ENCODE measurements around the gene GHRHR.

Gene GHRHR

DNA sequence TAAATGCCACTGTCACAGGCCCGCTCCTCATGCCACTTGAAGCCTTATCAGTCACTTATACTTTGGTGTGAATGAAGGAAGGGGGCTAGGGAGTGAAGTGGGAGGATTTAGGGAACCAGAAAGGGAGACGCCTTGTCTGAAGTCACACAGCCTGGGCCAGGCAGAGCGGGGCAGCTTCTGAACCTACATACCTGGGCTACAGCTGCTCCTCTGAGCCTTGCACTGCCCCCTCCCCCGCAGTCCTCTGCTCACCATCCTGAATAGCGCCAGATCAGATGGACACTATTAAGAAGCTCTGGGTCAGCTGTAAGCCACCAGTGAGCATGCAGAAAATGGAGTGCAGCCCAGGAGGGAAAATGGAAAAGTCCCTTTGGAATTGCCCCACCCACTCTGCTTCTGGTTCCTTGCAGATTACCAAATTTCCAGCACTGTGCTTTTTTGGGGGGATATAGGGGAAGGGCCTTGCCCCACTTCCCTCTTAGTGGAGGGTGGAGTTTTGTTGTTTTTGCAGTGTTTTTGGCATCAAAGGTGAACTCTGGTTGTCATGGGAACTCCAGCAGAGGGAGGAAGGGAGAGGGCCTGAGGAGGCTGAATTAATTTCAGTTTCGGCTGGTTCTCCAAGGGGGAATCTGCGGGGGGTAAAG lies 53.4 kb downstream of the GHRHR start:
- DNase-seq: no peak

DNA sequence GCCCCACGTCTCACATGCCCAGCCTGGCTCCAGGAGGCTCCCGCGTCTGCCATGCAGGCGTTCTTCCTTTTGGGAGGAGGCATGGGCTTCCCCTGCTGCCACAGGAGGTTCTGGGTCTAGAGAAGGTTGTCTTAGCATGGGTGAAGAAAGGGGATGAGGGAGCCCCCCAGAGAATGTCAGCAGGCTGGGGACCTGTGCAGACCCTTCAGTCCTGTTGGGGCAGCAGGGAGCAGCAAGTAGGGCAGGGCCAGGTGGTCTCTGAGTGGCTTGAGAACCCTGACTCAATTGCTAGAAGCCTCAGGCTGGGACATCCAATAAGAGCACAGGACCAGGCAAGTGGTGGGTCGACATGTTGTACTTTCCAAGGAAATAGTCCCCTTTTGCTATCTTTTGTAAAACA lies 54.0 kb downstream of the GHRHR start:
- DNase-seq: no peak

DNA sequence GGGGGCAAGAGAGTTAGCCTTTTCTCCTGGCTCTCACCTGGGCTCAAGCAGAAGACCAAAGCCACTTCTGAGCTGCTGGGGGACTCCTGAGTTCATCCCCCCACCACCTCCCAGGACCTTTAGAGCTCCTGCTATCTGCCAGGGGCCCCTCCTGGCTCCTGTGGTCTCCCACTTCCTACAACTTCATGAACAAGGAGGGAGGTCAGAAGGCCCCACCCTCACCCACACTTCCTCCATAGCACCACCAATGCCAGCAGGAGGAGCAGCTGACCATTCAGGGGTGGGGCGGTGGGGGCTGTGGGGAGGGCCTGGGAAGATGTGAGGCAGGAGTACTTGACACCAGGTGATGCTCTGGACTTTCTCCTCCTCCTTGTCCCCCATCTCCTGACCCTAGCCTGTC lies 55.8 kb downstream of the GHRHR start:
- DNase-seq: no peak

DNA sequence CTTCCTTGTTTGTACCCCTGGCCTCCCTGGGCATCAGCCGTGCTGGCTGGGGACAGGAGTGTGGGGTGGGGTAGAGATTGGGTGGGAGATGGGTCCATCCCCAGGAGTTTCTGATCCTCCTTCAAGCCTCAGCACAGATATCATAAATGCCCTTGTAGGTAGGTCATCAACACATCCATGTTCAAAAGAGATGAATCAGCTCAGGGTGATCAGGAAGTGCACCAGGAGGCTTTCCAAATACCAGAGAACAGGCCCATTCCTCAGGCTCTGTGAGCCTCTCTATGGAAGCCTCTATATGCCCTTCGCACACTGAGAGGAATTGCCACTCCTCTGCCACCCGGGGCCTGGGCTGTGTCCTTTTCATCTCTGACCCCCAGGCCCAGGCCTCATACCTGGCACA lies 56.4 kb downstream of the GHRHR start:
- DNase-seq: no peak

DNA sequence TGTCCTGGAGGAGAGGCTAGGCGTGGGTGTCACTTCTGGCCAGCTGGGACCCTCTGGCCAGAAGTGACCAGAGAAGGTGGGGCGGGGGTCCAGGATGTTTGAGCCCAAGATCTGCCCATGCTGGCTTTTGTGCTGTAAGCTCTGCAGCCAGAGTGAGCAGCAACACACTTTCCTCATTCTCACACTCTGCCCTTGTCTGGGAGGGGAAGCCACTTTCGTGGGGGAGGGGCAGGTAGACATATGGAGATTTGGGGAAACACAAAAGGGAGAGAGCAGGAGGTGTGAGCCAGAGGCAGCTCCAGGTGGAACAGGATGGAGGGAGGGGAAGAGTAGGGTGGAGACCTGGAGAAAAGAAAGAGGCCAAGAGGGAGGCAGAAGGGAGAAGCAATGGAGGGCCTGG lies 56.9 kb downstream of the GHRHR start:
- no peak for DNase-seq

DNA sequence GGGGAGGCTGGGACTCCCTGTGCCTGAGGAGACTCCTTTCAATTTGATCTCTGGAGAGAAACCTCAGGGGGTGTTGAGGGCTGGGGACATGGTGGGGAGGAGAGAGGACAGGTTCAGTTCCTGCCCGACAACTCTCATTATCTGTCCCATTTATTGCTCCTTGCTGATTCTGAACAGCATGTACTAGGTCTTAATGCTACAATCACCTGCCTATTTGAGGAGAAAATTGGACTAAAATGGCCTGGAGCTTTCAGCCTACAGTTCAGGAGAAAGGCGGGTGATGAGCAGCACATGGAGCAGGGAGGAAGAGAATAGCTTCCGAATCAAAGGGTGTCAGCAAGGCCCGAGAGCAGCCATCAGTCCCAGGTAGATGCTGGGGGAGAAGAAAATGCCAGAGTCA lies 58.4 kb downstream of the GHRHR start:
- no peak for DNase-seq

DNA sequence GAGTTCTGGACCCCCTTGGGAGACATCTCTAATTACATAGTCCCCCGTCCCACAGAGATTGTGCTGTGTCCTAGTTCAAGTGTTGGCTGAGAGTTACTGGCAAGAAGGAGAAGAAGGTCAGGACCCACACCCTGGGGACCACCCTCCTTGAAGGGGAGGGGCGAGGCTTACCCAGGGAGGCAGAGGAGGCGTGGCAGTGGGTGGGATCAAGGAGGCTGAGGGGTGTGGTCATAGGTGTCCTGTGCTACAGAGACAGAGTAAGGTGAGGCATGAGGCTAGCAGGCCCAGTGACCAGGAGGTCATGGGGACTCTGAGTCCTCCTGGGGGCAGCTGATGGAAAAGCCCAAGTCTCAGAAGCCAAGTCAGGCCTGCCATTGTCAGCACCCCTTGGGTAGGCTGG lies 59.0 kb downstream of the GHRHR start:
- no peak for DNase-seq

DNA sequence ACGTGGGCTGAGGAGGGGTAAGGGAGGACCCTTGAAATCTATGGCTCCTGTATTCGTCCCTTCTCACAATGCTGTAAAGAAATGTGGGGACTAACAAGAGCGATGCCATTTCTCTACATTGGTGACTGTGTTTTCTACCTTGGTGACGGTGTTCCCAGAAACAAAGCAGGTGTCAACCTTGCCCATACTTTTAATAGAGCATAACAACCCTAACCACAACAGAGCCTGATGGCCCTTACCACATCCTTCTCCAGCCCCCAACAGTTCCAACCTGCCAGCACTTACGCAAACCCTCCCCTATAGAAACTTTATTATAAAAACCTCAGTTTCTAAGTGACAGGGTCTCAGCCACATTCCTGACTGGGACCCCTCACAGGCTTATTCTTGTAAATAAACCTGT lies 60.1 kb downstream of the GHRHR start:
- DNase-seq: no peak

DNA sequence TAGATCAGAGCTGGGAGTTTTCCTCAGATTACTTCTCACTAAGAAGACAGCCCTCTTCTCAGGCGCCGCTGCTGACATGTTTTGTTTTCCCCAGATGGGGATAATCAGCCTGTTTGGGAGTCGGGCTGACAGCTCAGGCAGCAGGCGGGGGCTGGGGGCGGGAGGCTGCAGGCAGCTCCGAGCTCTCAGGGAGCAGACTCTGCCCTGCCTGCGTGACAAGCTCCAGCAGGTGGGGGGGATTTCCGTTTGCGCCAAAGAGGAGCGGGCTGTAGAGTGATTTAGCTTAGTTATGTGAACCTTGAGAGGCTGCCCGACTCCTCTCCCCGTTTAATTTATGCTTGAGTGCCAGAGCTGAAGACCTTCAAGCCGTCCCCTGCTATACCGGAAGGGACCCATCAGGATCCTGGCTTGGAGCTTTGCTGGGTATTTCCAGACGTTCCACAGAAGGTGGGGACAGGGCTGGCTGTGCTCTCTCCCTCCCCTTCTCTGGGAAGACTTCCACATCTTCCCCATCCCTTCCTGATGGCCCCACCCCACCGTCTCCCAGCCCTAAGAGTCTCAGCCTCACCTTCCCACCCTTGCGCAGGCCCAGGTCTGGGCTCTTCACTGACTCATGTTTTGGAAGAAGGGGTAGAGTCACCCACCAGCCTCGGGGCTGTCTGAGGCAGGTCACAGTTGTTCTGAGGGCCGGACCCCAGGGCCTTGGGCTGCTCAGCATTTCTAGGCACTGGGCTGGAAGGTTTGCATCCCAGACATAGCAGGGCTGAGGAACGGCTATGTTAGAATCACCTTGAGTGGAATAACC lies 63.6 kb downstream of the GHRHR start:
- DNase-seq: peak; percentile 76

DNA sequence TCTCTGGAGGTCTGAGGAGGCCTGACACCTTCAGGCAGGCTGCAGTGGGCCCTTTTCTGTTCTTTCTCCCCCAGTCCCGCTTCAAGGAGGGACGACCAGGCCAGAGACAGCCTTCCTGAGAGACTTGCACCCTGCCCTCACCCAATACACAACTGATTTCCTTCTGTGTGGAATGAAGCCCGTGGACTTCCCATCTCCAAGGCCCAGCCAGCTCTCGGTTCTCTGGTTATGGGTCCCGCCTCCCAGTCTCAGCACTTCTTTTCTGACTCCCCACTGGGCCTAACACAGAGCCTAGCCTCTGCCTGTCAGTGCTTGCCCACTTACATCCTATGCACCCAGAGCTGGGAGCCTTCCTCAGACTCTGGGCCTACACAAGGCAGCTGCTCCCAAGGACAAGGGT lies 64.3 kb downstream of the GHRHR start:
- DNase-seq: no peak

DNA sequence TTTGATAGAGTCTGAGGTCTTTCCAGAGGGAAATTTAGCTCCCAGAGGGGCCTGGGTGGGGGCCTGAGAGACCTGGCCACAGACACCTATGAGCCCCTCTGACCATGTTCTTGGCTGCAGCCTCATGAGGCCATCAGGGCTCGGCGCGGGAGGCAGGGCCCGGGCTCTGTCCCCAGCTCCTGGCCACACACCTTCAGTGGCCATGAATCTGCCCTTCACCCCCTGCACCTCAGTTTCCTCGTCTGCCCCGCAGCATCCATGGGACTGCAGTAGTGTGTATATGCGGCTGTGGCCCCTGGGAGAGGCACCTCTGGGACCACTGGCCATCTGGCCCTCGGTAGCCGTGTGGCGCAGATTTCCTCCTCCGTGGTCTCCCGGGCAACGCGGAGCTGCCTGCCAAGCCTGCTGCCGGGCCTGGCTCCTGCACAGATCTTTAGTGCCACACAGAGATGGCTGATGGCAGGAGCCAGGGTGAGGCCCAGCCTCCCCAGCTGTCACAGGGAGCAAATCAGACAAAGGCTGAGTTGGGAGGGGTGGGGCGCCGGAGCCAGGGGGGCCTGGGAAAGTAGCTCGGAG lies 64.8 kb downstream of the GHRHR start:
- peak; percentile 91 for DNase-seq

Data from DMS 273 treated with DMSO at 0.1 percent for 48 hours (cell line).